Uterus (tissue), 2 donors: Measurements from ENCODE around the gene TFF2.

Experiments used
- POLR2A ChIP-seq, 2 donors: fragments of 450-650 bp; IDR thresholded peaks; one replicate each; pipeline ENCODE4 v1.6.1; 2016; ENCODE audit warnings: antibody characterized with exemption in 2 of 2, mild to moderate bottlenecking in 1 of 2, moderate library complexity in 1 of 2
- TF ChIP-seq, protein P1 (sequence below), 4 experiments: fragments of 200-600 bp in 2 of 4; fragments of 450-650 bp in 2 of 4; sonication (generic) in 2 of 4; IDR thresholded peaks; one replicate each; pipeline ENCODE4 v1.5.1; 2016 to 2019; ENCODE audit warnings: antibody characterized with exemption in 4 of 4, mild to moderate bottlenecking in 2 of 4, moderate library complexity in 1 of 4

DNA sequence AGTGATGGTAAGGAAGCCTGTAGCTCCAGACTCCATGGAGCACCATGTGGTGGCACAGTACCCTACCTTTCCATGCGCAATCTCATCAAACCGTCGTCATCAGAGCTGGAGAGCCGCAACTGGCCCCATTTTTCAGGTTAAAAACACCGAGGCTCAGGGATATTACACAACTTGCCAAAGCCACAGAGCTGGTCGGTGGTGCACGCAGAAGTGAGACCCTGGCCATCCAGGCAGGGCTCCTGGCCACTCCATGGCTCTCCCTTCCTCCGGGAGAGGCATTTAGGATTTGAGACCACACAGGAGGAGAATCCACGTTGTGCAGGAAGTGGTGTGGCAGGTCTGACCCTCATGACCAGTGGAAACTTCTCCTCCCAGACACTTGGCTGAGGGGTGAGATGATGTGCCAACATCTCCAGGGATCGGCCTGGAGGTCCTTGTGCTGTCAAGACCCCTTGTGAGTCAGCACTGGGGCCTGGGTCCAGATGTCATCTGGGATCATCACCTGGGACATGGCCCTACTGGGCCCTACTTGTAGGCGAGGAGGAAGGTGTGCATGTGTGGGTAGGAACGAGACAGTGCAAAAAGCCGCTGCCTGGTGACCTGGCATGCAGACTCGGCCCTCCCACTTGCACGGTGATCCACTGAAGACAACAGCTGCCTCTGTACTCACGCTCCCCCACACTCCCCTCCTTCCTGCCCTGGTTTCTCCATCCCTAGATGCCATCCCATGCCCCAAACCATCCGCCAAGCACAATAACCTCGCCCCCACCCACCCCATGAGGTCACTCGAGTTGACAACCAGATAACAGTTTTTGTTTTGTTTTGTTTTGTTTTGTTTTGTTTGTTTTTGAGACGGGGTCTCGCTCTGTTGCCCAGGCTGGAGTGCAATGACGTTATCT, 46.0 kb downstream of the TFF2 start:
- TF ChIP-seq, protein P1, sequence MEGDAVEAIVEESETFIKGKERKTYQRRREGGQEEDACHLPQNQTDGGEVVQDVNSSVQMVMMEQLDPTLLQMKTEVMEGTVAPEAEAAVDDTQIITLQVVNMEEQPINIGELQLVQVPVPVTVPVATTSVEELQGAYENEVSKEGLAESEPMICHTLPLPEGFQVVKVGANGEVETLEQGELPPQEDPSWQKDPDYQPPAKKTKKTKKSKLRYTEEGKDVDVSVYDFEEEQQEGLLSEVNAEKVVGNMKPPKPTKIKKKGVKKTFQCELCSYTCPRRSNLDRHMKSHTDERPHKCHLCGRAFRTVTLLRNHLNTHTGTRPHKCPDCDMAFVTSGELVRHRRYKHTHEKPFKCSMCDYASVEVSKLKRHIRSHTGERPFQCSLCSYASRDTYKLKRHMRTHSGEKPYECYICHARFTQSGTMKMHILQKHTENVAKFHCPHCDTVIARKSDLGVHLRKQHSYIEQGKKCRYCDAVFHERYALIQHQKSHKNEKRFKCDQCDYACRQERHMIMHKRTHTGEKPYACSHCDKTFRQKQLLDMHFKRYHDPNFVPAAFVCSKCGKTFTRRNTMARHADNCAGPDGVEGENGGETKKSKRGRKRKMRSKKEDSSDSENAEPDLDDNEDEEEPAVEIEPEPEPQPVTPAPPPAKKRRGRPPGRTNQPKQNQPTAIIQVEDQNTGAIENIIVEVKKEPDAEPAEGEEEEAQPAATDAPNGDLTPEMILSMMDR (IDR thresholded peaks at IDR 0.05) = no peak
- TF ChIP-seq POLR2A (IDR thresholded peaks at IDR 0.05) = no peak
